GM21717 (cell line): Measurements from ENCODE around the gene XRCC3.
"Not testable (repeated sequence)": the region's sequence is repeated elsewhere in the genome, so short reads cannot be mapped to it uniquely, and the experiment has no call there.

Source experiments
- ATAC-seq: cut with Tn5 transposase; IDR thresholded peaks from one replicate; pipeline ENCODE4 v1.9.1; 2021; ENCODE audit warnings: mild to moderate bottlenecking, moderate library complexity; ENCODE audit not compliant: unreplicated experiment

XRCC3 gene

GRCh38 chr14:103676881-103677675, 38.2 kb downstream of the XRCC3 start:
- ATAC-seq = no peak

DNA sequence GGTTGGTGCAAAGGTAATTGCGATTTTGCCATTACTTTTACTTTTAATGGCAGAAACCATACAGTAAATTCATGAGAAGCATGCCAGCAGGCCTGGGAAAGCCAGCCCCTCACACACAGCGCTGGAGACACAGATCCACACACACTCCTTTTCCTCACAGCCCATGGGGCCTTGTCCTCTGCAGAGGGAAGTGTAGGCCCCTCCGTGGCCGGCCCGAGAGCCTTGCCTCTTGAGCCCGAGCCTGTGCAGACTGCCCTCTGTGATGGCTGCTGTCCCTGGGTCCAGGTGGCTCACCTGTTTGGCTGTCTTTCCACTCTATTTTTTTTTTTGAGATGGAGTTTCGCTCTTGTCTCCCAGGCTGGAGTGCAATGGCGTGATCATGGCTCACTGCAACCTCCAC, 39.3 kb downstream of the XRCC3 start:
- ATAC-seq = no peak

GRCh38 chr14:103671911-103672310, 43.3 kb downstream of the XRCC3 start:
- ATAC-seq = no peak

DNA sequence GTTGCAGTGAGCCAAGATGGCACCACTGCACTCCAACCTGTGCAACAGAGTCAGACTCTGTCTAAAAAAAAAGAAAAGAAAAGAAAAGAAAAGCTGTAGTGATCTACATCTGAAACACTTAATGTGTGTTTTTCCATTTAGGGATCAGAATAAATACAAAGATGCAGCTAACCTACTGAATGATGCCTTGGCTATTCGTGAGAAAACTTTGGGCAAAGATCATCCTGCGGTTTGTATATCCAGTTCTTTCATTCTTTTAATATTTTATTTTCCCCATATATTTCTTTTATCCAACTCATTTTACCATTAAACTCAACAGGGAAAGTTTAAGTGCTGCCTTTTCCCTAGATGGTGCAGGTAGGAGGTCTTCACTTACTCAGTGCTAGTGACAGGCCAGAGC, 45.9 kb downstream of the XRCC3 start:
- ATAC-seq = no peak

DNA sequence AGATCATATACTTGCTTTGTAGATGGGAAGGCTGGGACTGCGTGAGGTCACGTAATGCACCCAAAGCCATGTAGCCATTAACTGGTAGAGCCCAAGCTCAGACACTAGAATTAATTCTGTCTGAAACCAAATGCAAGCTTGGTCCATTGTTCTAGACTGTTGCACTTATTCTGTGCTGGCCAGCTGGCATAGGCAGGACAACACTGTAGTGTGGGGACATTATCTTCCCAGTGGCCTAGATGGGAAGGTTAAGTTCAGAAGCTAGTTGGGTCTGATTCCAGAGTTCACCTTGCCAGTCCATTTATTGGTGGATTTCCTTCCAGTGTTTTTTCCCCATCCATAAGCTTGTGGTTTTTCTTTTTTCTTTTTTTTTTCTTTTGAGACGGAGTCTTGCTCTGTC, 47.1 kb downstream of the XRCC3 start:
- ATAC-seq = no peak

GRCh38 chr14:103667671-103668070, 47.6 kb downstream of the XRCC3 start:
- ATAC-seq = no peak

- ATAC-seq = no peak
These were observed 51.7 kb downstream of the XRCC3 start for GRCh38 chr14:103663506-103663905.

- no peak for ATAC-seq
These were observed 52.7 kb downstream of the XRCC3 start for GRCh38 chr14:103662591-103662990.

DNA sequence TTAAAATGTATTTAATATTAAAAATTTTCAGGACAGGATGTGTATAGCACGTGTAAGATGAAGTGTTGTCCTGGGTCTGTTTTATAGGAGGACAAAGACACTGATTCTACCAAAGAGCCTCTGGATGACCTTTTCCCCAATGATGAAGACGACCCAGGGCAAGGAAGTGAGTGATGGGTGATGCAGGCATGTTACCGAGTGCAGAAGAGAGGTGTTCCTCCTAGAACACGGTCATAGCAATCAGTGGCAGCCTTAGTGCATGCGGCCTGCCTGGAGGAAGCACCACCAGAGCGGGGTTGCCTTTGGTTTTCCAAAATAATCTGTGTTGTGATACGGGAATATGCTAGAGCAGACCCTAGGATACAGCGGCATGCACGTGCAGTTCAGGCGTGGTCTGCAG, 53.2 kb downstream of the XRCC3 start:
- no peak for ATAC-seq

- no peak for ATAC-seq
These were observed 55.6 kb downstream of the XRCC3 start for GRCh38 chr14:103659631-103660030.

DNA sequence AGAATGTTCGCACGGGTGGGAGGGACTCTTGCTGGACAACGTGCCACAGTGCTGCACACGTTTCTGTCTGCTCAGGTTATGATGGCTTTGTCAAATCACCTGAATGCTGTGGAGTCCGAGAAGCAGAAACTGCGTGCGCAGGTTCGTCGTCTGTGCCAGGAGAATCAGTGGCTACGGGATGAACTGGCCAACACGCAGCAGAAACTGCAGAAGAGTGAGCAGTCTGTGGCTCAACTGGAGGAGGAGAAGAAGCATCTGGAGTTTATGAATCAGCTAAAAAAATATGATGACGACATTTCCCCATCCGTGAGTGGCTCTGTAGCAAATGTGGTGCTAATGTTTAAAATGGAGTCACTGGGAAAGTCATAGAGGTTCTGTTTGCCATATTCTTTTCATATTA, 57.8 kb downstream of the XRCC3 start:
- no peak for ATAC-seq

GRCh38 chr14:103656756-103657133, 58.5 kb downstream of the XRCC3 start:
- ATAC-seq = no peak

DNA sequence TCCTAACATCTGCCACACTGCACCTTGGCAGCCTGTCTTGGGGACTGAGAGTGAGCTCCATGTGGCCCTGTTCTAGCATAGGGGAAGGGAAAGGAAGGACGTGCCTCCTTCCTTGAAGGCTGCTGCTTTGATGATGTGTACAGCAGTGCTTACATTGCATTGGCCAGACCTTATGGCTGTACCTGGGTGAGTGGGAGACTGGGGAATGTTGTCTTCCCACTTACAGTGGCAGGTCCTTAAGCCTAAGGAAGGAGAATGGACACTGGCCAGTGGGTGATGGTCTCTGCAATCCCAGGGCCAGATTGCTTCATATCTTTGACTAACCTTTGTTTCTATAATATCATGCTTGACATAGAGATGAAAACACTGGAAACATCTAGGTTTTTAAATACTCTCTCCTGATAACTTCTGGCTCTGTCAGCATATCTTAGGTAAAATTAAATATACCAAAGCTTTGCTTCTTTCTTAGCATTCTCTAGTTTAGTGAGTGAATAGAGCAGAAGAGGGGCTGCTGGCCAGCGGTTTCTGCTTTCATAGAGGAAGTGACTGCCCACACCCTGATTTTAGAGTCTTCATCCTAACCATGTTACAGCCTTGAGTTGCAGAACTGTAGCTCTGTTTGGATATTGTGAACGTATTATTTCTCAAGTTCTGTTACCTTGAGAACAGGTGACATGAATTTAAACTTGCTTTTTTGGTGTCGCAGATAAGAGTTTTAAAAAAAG, 59.1 kb downstream of the XRCC3 start:
- no peak for ATAC-seq

- no peak for ATAC-seq
These were observed 60.6 kb downstream of the XRCC3 start for GRCh38 chr14:103654619-103655018.

DNA sequence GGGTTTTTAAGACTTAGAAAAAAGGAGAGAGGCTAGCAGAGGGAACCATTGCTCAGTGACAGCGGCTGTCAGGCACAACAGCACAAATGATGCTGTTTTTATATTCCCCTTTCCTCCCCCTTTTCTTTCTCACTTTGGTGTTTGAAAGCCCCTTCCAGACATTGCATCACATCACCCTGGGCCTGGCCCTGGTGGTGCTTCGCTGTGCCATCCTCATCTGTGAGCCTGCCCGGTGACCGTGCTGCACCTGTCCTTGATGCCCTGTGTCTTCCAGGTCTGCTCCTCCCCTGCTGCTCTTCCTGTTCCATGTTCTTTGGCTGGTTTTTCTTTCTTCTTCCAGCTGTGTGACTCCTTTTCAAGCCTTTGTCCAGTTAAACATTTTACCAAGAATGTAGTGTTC, 61.4 kb downstream of the XRCC3 start:
- ATAC-seq = no peak

GRCh38 chr14:103653336-103653735, 61.9 kb downstream of the XRCC3 start:
- ATAC-seq = not testable (repeated sequence)

GRCh38 chr14:103652806-103653205, 62.4 kb downstream of the XRCC3 start:
- ATAC-seq = no peak

DNA sequence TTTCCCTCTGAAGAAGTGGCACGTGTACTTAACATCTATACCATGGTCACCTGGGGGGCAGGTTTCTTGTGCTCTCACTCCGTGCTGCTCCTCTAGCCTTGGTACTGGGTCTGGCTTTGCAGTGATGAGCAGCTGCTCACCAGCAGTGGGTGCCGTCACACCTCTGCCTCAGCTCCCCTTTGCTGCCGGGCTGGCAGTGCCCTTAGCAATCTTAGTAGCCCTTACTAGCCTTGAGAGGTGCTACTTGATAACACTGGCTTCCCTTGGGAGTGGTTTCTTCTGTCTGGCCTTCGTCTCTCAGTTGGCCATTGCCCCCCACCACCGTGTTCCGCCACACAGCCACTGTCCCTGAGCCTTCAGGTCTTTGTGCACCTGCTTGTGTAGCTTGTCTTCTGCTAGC, 63.7 kb downstream of the XRCC3 start:
- ATAC-seq = no peak

DNA sequence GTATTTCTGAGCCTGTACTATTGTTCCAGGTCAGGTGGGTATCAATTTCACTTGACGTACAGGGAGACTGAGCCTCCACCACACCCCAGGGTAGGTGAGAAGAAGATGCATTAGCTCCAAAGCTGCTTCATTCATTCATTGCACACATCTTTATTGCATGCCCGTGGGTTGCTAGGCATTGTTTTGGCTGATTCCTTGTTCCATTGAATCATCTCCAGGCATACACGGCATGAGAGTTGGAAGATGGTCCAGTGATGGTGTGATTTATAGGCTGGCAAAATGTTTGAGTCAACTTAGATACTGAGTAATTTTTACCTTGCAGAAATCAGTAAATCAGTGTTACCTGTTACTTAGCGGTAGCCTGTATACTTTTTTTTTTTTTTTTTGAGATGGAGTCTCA, 65.0 kb downstream of the XRCC3 start:
- no peak for ATAC-seq

DNA sequence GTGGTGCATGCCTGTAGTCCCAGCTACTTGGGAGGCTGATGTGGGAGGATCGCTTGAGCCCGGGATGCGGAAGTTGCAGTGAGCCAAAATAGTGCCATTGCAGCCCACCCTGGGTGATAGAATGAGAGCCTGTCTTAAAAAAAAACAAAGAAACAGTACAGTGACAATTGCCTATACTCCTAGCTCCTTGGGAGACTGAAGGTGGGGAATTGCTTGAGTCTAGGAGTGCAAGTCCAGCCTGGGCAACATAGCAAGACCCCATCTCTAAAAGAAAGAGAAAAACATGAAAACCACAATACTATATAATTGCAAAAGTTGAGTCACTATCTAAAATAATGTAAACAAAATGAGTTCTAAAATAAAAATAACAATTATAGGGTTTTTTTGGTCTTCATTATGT, 66.2 kb downstream of the XRCC3 start:
- ATAC-seq = no peak
